ENCODE data around the gene CORO1A.

- no peak for TF ChIP-seq EZH2 (IDR thresholded peaks at IDR 0.05)
- no peak for TF ChIP-seq POLR2AphosphoS5 (IDR thresholded peaks at IDR 0.05; ENCODE audit: borderline replicate concordance, low read depth, low read length)
These were observed 41.7 kb upstream of the CORO1A start for GRCh38 chr16:30141750-30142149.

Data from SK-N-MC (cell line).